ENCODE results near the gene ID1.

ID1 gene

GRCh38 chr20:31605031-31605901, at the start of gene ID1:
Gene ID1, plus strand, starts transcription at chr20:31605289. Its CDS starts 99 bp downstream, at chr20:31605388.
- DNase-seq: peak; percentile 91

- no peak for DNase-seq
Observed at GRCh38 chr20:31559704-31560093, 45.4 kb upstream of the ID1 start.

- peak; percentile 71 for DNase-seq
Observed at GRCh38 chr20:31560094-31560745, 44.9 kb upstream of the ID1 start.

- DNase-seq: no peak
Observed at GRCh38 chr20:31560746-31561598, 44.1 kb upstream of the ID1 start.

GRCh38 chr20:31562241-31562640, 42.8 kb upstream of the ID1 start:
- DNase-seq: no peak

- DNase-seq: no peak
Observed at GRCh38 chr20:31564284-31564683, 40.8 kb upstream of the ID1 start.

- no peak for DNase-seq
Observed at GRCh38 chr20:31565699-31566318, 39.3 kb upstream of the ID1 start.

GRCh38 chr20:31566319-31566657, 38.8 kb upstream of the ID1 start:
- DNase-seq: no peak

- DNase-seq: no peak
Observed at GRCh38 chr20:31566658-31567379, 38.3 kb upstream of the ID1 start.

GRCh38 chr20:31567380-31567720, 37.7 kb upstream of the ID1 start:
- DNase-seq: no peak

GRCh38 chr20:31568041-31568731, 36.9 kb upstream of the ID1 start:
- no peak for DNase-seq

GRCh38 chr20:31568773-31569162, 36.3 kb upstream of the ID1 start:
- DNase-seq: no peak

- DNase-seq: peak; percentile 15
Observed at GRCh38 chr20:31569163-31570020, 35.7 kb upstream of the ID1 start.

- DNase-seq: no peak
Observed at GRCh38 chr20:31570021-31570463, 35.0 kb upstream of the ID1 start.

GRCh38 chr20:31570735-31571617, 34.1 kb upstream of the ID1 start:
- no peak for DNase-seq

- DNase-seq: no peak
Observed at GRCh38 chr20:31572042-31572700, 32.9 kb upstream of the ID1 start.

GRCh38 chr20:31572701-31573554, 32.2 kb upstream of the ID1 start:
- DNase-seq: peak; percentile 94

Measured in GDM1 (cell line).